ENCODE data around the gene TELO2.

TELO2 gene

GRCh38 chr16:1451702-1452392 lies 41.3 kb upstream of the TELO2 start:
- no peak for TF ChIP-seq POLR2A (IDR thresholded peaks at IDR 0.05; ENCODE audit: low read depth, low read length)
- no peak for FAIRE-seq

DNA sequence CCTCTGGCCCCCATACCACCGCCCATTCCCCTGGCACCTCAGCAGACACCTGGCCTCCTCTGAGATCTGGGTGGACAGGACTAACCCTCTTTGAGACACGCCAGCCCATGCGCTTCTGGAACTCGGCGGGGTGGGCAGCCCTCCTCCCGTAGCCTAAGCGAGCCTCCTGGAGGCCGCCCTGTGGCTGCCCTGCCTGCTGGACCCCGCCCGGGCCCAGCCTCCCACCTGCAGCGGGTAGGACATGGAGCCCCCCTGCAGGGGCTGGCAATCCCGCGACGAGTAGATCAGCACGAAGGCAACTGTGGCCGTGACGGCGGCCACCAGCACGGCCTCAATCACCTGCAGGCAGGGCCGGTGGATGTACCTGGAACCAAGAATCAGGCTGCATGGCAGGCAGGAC lies 40.6 kb upstream of the TELO2 start:
- DNase-seq (ENCODE audit: insufficient read length, low spot score) (no peak), FAIRE-seq (no peak)
- TF ChIP-seq POLR2A (IDR thresholded peaks at IDR 0.05; ENCODE audit: low read depth, low read length): no peak

More at GRCh38 chr16:1451702-1452392, 41.3 kb upstream of the TELO2 start:
- no peak for DNase-seq (ENCODE audit: insufficient read length, low spot score)

- TF ChIP-seq POLR2A (IDR thresholded peaks at IDR 0.05; ENCODE audit: low read depth, low read length): no peak
- FAIRE-seq (no peak), DNase-seq (ENCODE audit: insufficient read length, low spot score) (no peak)
Measured at GRCh38 chr16:1453316-1453715, 39.8 kb upstream of the TELO2 start.

DNA sequence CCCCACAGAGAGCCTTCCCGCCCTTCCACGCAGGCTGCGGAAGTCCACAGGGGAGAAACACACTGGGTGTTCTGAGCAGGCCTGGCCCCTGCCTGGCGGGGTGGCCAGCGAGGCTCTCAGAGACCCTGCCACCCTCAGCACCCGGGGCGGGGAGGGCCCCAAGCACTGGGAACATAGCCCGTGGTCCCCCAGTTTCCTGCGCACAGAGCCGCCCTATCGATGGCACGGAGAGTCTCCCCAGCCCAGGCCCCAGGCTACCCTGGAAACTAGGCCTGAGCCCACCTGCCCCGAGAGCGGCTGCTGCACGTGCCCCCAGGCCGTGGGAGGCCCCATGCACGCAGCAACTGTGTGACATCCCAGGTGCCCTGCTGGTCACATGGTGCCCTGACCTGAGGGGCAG lies 38.6 kb upstream of the TELO2 start:
- no peak for FAIRE-seq

DNA sequence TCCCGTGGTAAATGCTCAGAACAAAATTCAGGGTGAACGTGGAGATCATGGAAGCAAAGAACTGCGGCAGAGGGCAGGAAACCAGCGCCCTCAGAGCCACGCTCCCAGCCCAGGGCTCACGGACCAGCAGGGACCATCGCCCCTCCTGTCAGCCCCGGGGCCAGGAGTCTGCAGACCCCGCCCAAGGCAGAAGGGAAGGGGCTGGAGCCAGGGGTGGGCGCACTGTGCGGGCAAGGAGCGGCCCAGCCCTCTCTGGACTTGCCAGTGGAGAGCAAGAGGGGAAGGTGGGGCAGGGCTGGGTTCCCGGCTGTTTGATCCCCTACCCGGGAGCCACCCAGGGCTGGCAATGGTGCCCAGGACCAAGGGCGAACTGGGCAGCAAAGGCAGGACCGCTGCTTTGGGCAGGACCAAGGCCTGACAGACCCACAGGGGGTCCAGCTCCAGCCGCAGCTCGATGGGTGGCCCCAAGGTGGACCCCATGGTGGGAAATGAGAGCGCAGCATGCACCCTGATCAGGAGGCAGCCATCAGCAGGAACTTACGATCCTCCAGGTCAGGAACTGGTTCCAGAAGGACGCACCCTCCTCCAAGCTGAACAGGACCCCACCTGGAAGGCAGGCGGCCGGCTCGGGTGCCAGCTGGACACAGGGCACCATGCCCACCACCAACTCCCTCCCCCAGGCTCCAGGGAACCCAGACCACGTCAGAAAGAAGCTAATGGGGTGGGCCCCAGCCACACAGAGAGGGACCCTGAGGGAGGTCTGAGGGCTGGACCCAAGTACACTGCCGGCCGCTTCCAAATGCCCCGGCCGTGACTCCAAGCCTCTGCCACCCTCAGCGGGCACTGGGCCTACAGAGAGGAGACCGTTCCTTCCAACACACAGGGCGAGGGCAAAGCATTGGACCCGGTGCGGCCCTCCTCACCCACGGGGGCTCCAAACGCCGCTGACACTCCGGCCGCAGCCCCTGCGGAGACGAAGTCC lies 37.7 kb upstream of the TELO2 start:
- DNase-seq (ENCODE audit: insufficient read length, low spot score): no peak
- no peak for TF ChIP-seq POLR2A (IDR thresholded peaks at IDR 0.05; ENCODE audit: low read depth, low read length)
- no peak for FAIRE-seq

More for the DNA sequence above, 38.6 kb upstream of the TELO2 start:
- no peak for TF ChIP-seq POLR2A (IDR thresholded peaks at IDR 0.05; ENCODE audit: low read depth, low read length)
- no peak for DNase-seq (ENCODE audit: insufficient read length, low spot score)

DNA sequence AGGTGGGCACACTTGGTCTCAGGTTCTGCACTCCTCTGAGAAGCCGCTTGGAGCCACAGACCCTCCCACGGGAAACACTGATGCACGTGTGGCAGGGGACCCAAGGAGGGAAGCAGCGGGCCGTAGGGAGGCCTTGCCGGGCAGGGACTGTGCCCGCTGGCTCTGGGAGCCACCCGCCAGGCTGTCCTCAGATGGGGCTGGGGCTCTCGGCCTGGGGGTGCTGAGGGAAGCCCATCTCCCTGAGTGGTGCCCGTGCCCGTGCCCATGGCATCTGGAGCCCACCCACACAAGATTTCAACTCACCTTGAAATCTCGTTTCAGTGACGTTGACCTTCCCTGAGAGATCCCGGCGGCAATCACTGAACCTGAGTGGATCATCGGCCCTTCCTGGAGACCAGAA lies 36.2 kb upstream of the TELO2 start:
- no peak for FAIRE-seq
- no peak for TF ChIP-seq POLR2A (IDR thresholded peaks at IDR 0.05; ENCODE audit: low read depth, low read length)
- no peak for DNase-seq (ENCODE audit: insufficient read length, low spot score)

DNA sequence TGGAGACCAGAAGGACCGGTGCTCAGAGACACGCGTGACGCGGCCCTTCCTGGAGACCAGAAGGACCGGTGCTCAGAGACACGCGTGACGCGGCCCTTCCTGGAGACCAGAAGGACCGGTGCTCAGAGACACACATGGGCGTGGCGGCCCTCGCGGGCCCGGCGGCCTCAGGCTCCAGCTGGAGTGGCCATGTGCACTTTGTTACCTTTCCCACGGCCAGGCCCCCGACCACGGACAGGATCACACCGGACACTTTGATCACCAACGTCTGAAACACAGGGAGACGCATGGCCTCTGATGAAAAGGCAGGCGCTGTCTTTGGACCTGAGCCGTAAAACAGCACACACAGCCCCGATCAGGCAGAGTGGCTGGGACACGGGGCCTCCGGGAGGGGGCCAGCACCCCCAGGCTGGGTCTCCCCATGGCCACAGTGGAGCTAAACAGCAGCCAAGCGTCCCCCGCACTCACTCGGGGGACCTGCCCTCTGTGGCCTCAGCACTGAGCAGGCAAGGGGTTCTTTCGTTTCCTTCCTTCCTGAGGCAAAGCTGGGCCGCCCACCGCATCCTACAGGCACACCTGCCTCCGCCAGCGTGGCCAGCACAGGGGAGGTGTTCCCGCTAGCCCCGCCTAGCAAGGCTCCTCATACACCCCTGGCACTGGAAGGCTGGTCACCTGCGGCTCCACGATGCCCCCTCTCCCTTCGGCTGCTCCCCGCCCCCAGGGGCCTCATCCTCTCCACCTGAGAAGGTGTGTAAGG lies 35.5 kb upstream of the TELO2 start:
- no peak for TF ChIP-seq POLR2A (IDR thresholded peaks at IDR 0.05; ENCODE audit: low read depth, low read length)
- DNase-seq (ENCODE audit: insufficient read length, low spot score) (no peak), FAIRE-seq (no peak)

GRCh38 chr16:1458336-1458976 lies 34.7 kb upstream of the TELO2 start:
- no peak for DNase-seq (ENCODE audit: insufficient read length, low spot score)
- no peak for FAIRE-seq
- no peak for TF ChIP-seq POLR2A (IDR thresholded peaks at IDR 0.05; ENCODE audit: low read depth, low read length)

- FAIRE-seq (no peak), DNase-seq (ENCODE audit: insufficient read length, low spot score) (no peak)
- TF ChIP-seq POLR2A (IDR thresholded peaks at IDR 0.05; ENCODE audit: low read depth, low read length): no peak
Measured at GRCh38 chr16:1458977-1459341, 34.2 kb upstream of the TELO2 start.

DNA sequence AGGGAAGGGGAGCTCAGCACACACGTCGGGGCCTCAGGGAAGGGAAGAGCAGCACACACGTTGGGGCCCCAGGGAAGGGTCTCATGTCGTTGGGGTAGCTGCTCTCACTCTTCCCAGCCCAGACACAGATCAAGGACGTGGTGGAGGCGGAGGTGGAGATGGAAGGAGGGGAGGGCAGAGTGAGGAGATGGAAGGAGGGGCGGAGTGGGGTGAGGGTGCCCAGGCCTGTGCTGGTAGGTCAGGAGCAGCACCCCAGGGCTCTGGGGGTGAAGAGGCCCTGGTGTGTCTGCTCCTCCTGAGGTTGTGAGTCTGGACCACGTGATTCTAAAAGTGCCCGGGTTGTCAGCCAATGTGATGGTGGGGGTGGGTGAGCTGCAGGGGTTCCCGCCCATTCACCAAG lies 33.2 kb upstream of the TELO2 start:
- no peak for TF ChIP-seq POLR2A (IDR thresholded peaks at IDR 0.05; ENCODE audit: low read depth, low read length)
- FAIRE-seq (no peak), DNase-seq (ENCODE audit: insufficient read length, low spot score) (no peak)

DNA sequence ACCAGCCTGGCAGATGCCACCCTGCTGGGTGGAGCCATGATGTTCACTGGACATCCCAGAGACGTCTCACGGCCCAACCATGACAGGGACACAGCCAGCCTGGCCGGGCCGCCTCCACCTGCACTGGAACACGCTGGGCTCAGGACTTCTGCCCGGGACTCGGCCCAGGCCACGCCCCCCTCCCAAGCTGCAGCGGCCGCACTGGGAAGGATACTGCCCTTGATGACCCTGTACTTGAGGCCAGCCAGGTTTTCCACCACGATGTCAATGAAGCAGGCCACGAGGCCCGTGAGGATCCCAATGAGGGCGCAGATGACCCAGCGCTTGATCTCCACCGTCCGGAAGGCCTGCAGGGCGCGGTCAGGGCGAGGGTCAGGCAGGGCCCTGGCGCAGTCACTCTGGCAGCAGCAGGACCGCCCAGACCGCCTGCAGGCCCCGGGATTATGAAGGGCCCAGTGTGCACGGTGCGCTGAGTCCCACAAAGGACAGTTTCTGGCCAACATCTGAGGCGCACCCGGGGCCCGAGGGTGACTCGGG lies 32.5 kb upstream of the TELO2 start:
- DNase-seq (ENCODE audit: insufficient read length, low spot score) (no peak), FAIRE-seq (no peak)
- no peak for TF ChIP-seq POLR2A (IDR thresholded peaks at IDR 0.05; ENCODE audit: low read depth, low read length)

DNA sequence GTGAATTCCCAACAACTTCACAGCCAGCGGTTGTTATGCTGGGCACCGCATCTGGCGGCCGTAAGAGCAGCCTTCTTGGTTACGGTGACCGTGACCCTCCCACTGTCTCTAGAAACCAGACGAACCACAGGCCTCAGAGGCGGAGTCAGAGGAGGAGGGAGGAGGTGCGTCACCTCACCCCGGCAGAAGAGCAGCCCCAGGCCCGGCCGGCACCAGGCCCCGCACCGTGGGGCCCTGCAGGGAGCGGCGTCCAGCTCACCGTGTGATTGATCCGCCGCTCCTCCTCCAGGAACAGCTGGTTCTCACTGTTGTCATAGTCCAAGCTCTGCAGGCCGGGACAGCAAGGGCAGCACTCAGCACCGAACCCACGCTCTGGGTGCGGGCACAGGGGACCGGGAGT lies 32.0 kb upstream of the TELO2 start:
- DNase-seq (ENCODE audit: insufficient read length, low spot score) (no peak), FAIRE-seq (no peak)
- TF ChIP-seq POLR2A (IDR thresholded peaks at IDR 0.05; ENCODE audit: low read depth, low read length): no peak

GRCh38 chr16:1464196-1464893 lies 28.8 kb upstream of the TELO2 start:
- TF ChIP-seq POLR2A (IDR thresholded peaks at IDR 0.05; ENCODE audit: low read depth, low read length): no peak
- FAIRE-seq: no peak
- no peak for DNase-seq (ENCODE audit: insufficient read length, low spot score)
